MCF 10A (cell line): ENCODE results near the gene BCLAF3. TPM values are rescaled to one million over a fixed set of nuclear protein-coding genes. Genes with fewer than 3 reads are reported as not detected.

ENCODE experiments used
- BruUV-seq: library from RNA; stranded (reverse); fragments of 400-500 nt; replicated peaks from 2 replicates; lab custom pipeline; 2021; lab: Mats Ljungman, UMichigan
- CTCF ChIA-PET: fragments of 300-600 bp; sonication (Branson Sonifier 250); formaldehyde crosslinking; extraction: SDS; loops from one replicate; lab custom pipeline; 2021; ENCODE audit warnings: antibody characterized with exemption, inconsistent platforms; lab: Yijun Ruan, JAX
- POLR2A ChIA-PET: fragments of 300-600, 350-650 bp; sonication (Branson Sonifier 250); formaldehyde crosslinking; extraction: SDS; loops from one replicate; lab custom pipeline; 2020; ENCODE audit warnings: antibody characterized with exemption, inconsistent platforms; lab: Yijun Ruan, JAX
- DNase-seq: peaks from one replicate; pipeline ENCODE4 v3.0.0-alpha.2; 2018; ENCODE audit not compliant: unreplicated experiment
- H3K27ac Mint-ChIP-seq: one replicate; pipeline ENCODE4 v1.8.0; 2022; ENCODE audit warnings: mild to moderate bottlenecking, low read depth, mixed read lengths; ENCODE audit not compliant: unreplicated experiment
- H3K27me3 Mint-ChIP-seq: one replicate; pipeline ENCODE4 v1.8.0; 2022; ENCODE audit warnings: mixed read lengths; ENCODE audit not compliant: insufficient read depth, unreplicated experiment
- H3K36me3 Mint-ChIP-seq: one replicate; pipeline ENCODE4 v1.8.0; 2022; ENCODE audit warnings: mild to moderate bottlenecking, moderate library complexity, mixed read lengths; ENCODE audit not compliant: insufficient read depth, unreplicated experiment
- H3K4me1 Mint-ChIP-seq: one replicate; pipeline ENCODE4 v1.8.0; 2022; ENCODE audit warnings: mixed read lengths; ENCODE audit not compliant: insufficient read depth, unreplicated experiment
- H3K4me3 Mint-ChIP-seq: one replicate; pipeline ENCODE4 v1.8.0; 2022; ENCODE audit warnings: mild to moderate bottlenecking, moderate library complexity, mixed read lengths; ENCODE audit not compliant: unreplicated experiment
- H3K9me3 Mint-ChIP-seq: one replicate; pipeline ENCODE4 v1.8.0; 2022; ENCODE audit warnings: mixed read lengths; ENCODE audit not compliant: unreplicated experiment
- intact Hi-C: fragments of 100-400 bp; cut with micrococcal nuclease; formaldehyde crosslinking; loops from 2 replicates; pipeline ENCODE4 v1.14.1; 2022
- total RNA-seq: library from RNA; stranded (reverse); gene quantifications from 2 replicates; pipeline ENCODE4 v1.2.3, GENCODE V29; 2022
- TF ChIP-seq, protein P1 (sequence below): fragments of 200-600 bp; IDR thresholded peaks from one replicate; pipeline ENCODE4 v1.8.0; 2022; ENCODE audit warnings: antibody characterized with exemption, mild to moderate bottlenecking; ENCODE audit not compliant: unreplicated experiment

The BCLAF3 gene
- total RNA-seq, 1 experiment from 2014 or later: 8.6 TPM

DNA sequence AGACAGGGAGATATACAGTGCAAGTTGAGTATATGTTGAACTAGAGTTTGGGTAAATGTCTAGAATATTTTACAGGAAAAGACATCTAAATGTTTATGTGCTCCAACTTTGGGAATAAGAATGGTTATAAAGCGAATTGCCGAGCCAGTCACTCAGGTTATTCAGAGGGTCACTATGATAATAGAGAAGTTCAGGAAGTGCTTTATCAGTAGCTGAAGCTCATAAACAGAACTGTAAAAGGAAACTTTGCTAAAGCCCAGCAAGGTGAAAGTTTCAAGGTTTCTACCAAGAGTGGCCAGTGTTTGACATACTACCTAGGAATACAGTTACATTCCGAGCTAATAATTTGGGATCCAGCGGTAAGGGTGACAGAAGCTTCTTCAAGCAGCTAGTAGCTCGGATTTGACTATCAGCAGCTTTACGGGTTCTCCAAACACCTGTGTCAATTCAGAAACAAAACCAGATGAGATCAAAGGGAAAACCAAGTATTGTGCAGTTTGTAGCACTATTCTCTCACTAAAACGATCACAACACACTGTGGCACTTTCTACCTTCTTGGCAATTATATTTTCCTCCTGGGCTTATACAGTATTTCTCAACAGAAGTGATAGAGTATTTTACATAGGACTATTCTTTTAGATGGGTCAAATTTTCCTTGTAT is 17.2 kb upstream of the BCLAF3 start:
- Mint-ChIP-seq H3K27me3 (peaks cover 38% of the 10 kb centered on the region), H3K36me3 (no peaks in the 10 kb centered on the region), H3K4me1 (no peaks in the 10 kb centered on the region), H3K4me3 (no peak overlapping the region), H3K9me3 (no peaks in the 10 kb centered on the region), H3K27ac (no peak overlapping the region)
- TF ChIP-seq, protein P1, sequence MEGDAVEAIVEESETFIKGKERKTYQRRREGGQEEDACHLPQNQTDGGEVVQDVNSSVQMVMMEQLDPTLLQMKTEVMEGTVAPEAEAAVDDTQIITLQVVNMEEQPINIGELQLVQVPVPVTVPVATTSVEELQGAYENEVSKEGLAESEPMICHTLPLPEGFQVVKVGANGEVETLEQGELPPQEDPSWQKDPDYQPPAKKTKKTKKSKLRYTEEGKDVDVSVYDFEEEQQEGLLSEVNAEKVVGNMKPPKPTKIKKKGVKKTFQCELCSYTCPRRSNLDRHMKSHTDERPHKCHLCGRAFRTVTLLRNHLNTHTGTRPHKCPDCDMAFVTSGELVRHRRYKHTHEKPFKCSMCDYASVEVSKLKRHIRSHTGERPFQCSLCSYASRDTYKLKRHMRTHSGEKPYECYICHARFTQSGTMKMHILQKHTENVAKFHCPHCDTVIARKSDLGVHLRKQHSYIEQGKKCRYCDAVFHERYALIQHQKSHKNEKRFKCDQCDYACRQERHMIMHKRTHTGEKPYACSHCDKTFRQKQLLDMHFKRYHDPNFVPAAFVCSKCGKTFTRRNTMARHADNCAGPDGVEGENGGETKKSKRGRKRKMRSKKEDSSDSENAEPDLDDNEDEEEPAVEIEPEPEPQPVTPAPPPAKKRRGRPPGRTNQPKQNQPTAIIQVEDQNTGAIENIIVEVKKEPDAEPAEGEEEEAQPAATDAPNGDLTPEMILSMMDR: no peak
- no peak for DNase-seq
- CTCF ChIA-PET: interaction anchor here (0.7 kb wide), 1 partner anchor 52 kb away, joined by 3 read pairs; no protein-coding TSS in a partner anchor
- BruUV-seq: no TSS peak
- intact Hi-C loops: no loop called here
- POLR2A ChIA-PET: interaction anchor here (0.7 kb wide), 1 partner anchor 269 kb away, joined by 4 read pairs; no protein-coding TSS in a partner anchor

DNA sequence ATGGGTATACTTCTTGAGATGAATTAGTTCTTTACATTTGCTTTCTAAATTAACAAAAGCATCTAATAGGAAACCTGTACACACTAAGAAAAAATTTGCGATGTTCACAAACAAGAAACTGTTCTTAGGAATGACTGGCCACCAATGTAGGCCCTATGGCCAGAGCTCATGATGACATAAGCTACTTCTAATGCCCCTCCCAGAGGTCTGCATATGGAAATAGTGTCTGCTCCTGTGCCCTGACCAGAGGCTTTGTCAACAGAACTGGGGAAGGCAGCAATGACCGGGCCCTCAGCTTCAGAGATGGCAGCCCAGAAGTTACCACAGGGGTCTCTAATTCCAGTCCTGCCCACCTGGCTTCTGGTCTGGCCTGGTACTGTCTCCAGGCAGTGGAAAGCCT is 15.0 kb upstream of the BCLAF3 start:
- CTCF ChIA-PET: interaction anchor here (0.7 to 1.8 kb wide), 2 partner anchors 10 to 62 kb away, joined by 3 to 6 read pairs; no protein-coding TSS in a partner anchor
- intact Hi-C loops: no loop called here
- peaks cover 25% of the 10 kb centered on the region for H3K27me3 Mint-ChIP-seq

DNA sequence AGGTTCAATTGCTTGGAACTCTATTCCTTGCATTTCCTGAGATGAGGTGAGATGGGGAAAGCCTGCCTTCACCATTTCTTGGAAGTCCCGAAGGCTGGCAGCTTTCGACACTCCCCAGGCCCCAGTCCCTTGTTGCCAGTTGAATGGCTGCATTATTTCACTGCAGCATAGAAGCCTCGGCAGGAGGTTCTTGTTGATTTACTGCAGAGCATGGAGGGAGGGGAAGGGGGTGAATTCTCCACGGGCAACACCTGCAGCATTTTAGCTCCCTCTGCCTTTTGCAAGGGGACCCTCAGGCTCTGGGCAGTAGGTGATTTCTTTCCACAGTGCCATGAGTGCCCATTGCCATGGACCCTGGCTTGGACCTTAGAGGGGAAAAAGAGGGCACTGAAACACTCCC is 10.7 kb upstream of the BCLAF3 start:
- TF ChIP-seq, protein P1: no peak
- Mint-ChIP-seq H3K27me3 (peaks cover 18% of the 10 kb centered on the region), H3K36me3 (no peaks in the 10 kb centered on the region), H3K9me3 (no peaks in the 10 kb centered on the region), H3K27ac (no peak overlapping the region), H3K4me3 (no peak overlapping the region), H3K4me1 (no peaks in the 10 kb centered on the region)
- no TSS peak for BruUV-seq
- ChIA-PET POLR2A (interaction anchor here (0.6 kb wide), 1 partner anchor 124 kb away, joined by 3 read pairs; no protein-coding TSS in a partner anchor), CTCF (interaction anchor here (0.6 kb wide), 1 partner anchor 124 kb away, joined by 3 read pairs; no protein-coding TSS in a partner anchor)
- no peak for DNase-seq
- intact Hi-C loops: no loop called here

More for the DNA sequence above, 15.0 kb upstream of the BCLAF3 start:
- TF ChIP-seq, protein P1: no peak
- no peak overlapping the region for H3K27ac Mint-ChIP-seq
- H3K36me3 Mint-ChIP-seq: no peaks in the 10 kb centered on the region
- POLR2A ChIA-PET: no interaction called here
- no peaks in the 10 kb centered on the region for H3K4me1 Mint-ChIP-seq
- DNase-seq: no peak
- no TSS peak for BruUV-seq
- H3K4me3 Mint-ChIP-seq: no peak overlapping the region
- H3K9me3 Mint-ChIP-seq: no peaks in the 10 kb centered on the region

DNA sequence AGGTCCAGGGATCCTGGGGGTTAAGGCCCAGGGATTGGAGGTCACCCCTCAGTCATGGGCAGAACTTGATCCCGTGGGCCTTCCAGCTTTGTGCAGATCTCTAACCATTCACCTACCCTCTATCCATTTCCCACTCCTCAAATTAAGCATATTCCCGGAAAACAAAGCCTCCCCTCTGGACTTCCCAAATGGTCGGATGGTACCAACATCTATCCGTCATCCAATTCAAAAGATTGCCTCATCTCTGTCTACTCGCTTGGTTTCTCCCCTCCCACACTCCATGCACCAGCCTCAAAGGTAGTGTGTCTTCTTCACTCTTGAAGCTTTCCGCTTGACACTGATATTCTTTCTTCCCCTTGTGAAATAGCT is 473 bp upstream of the BCLAF3 start:
- peak overlapping the region; percentile 69 for H3K4me3 Mint-ChIP-seq
- TF ChIP-seq, protein P1: no peak
- peak overlapping the region; percentile 1 for H3K27ac Mint-ChIP-seq
- POLR2A ChIA-PET: interaction anchor here (0.7 to 1.1 kb wide), 2 partner anchors 66 to 86 kb away, joined by 3 to 4 read pairs; no protein-coding TSS in a partner anchor
- BruUV-seq: no TSS peak
- peaks cover 7% of the 10 kb centered on the region for H3K4me1 Mint-ChIP-seq
- peaks cover 22% of the 10 kb centered on the region for H3K27me3 Mint-ChIP-seq
- H3K9me3 Mint-ChIP-seq: peaks cover 9% of the 10 kb centered on the region
- CTCF ChIA-PET: interaction anchor here (0.5 to 2.1 kb wide), 13 partner anchors 8 to 247 kb away, joined by 3 to 6 read pairs (median 3); no protein-coding TSS in a partner anchor
- intact Hi-C loops: loop anchor here (1.0 kb wide), 3 partner anchors 76 to 252 kb away; no protein-coding TSS in a partner anchor
- no peak for DNase-seq
- H3K36me3 Mint-ChIP-seq: no peaks in the 10 kb centered on the region
